Heart left ventricle (tissue), 16 donors: ENCODE measurements around the gene ALOXE3. TPM values are rescaled to one million over a fixed set of nuclear protein-coding genes. Genes with fewer than 3 reads are reported as not detected.
"Not testable (repeated sequence)": the region's sequence is repeated elsewhere in the genome, so short reads cannot be mapped to it uniquely, and the experiment has no call there.

Experiments used
- ATAC-seq, 4 donors: fragments of 200-7000 bp; cut with Tn5 transposase; one replicate each; pipeline ENCODE4 v1.9.1; 2020 to 2022; ENCODE audit warnings: moderate library complexity in 4 of 4, mild to moderate bottlenecking in 3 of 4, moderate number of reproducible peaks in 1 of 4
- DNase-seq, 5 donors: peaks; one replicate each; pipeline ENCODE4 v3.0.0-alpha.2; 2020
- H3K27ac ChIP-seq, 12 donors: fragments of 200-600 bp; sonication (generic) in 4 of 12; one replicate each; pipeline versions ENCODE4 v1.5.0 to v1.8.0; 2016 to 2022; ENCODE audit warnings: mild to moderate bottlenecking in 2 of 12
- H3K27me3 ChIP-seq, 9 donors: fragments of 200-600 bp; sonication (generic) in 2 of 9; one replicate each; pipeline versions ENCODE4 v1.5.1 to v1.8.0; 2016 to 2022; ENCODE audit warnings: mild to moderate bottlenecking in 3 of 9
- H3K36me3 ChIP-seq, 9 donors: fragments of 200-600 bp; sonication (generic) in 2 of 9; one replicate each; pipeline versions ENCODE4 v1.5.0 to v1.8.0; 2018 to 2022; ENCODE audit warnings: mild to moderate bottlenecking in 2 of 9
- H3K4me1 ChIP-seq, 12 donors: fragments of 200-600 bp; sonication (generic) in 4 of 12; one replicate each; pipeline versions ENCODE4 v1.5.0 to v1.8.0; 2016 to 2022; ENCODE audit warnings: mild to moderate bottlenecking in 3 of 12
- H3K4me3 ChIP-seq, 12 donors: fragments of 200-600 bp; sonication (generic) in 4 of 12; one replicate each; pipeline versions ENCODE4 v1.5.0 to v1.8.0; 2017 to 2022; ENCODE audit warnings: mild to moderate bottlenecking in 9 of 12, moderate library complexity in 4 of 12
- H3K9me3 ChIP-seq, 12 donors: fragments of 200-600 bp; sonication (generic) in 4 of 12; one replicate each; pipeline versions ENCODE4 v1.5.0 to v1.8.0; 2016 to 2022; ENCODE audit warnings: mild to moderate bottlenecking in 1 of 12
- CTCF ChIP-seq, 12 donors: fragments of 200-600 bp; sonication (generic) in 4 of 12; IDR thresholded peaks; one replicate each; pipeline versions ENCODE4 v1.5.0 to v1.8.0; 2018 to 2022; ENCODE audit warnings: antibody characterized with exemption in 12 of 12, mild to moderate bottlenecking in 5 of 12
- POLR2A ChIP-seq, 2 donors: fragments of 450-650 bp; IDR thresholded peaks; one replicate each; pipeline ENCODE4 v1.6.1; 2017; ENCODE audit warnings: antibody characterized with exemption in 2 of 2, mild to moderate bottlenecking in 2 of 2, moderate library complexity in 2 of 2
- WGBS, 4 donors: extraction: QIAGEN DNeasy Blood & Tissue Kit in 2 of 4; methylation state at CpG; one replicate each; pipeline versions ENCODE4 v1.1.5 to v1.1.7; 2013 to 2018; 5-methylcytosine and 5-hydroxymethylcytosine counted together
- intact Hi-C, 10 donors: fragments of 100-400 bp; cut with DNase I; formaldehyde crosslinking; loops; one replicate each; pipeline versions ENCODE4 v1.11.1 to v1.14.2; 2022
- polyA plus RNA-seq, 2 donors: library from polyadenylated mRNA; stranded (reverse); fragments of 200-250 nt; gene quantifications; one replicate each; pipeline ENCODE4 v1.2.3, GENCODE V29; 2013
- total RNA-seq, 9 donors: library from RNA; depleted of rRNA in 2 of 9; stranded (reverse); fragments of >200 nt in 2 of 9; fragmentation: NEBNext Ultra II Directional in 3 of 9; extraction: Animal tissue kit (Norgen Biotek cat#: 25700) in 3 of 9; gene quantifications; one replicate each; pipeline versions ENCODE4 v1.1.0 to v1.2.4, GENCODE V29; 2016 to 2023
- donor health status: ischemic (EF 13 %, LVEDD 7.1; RV severe dilation, severe dysfunction).
- donor health status: healthy with polysubstance abuse.
- donor health status: DM: no; HTN: yes; CAD: no.
- donor health status: DM: no; HTN: no; CAD: no.
- donor health status: ischemic (EF 25% LVEDD 6.9; RV normal size, moderate dysfunction).
- donor health status: ischemic (EF 25% LVEDD 5.7; RV mildly dilated, moderate dysfunction).
- donor health status: healthy.
- donor health status: DM: yes; HTN: yes; CAD: no.
- donor health status: ischemic (EF 35%, LVEDD 5.7; RV mildly dilated, moderate dysfunction).
- donor health status: nonischemic (EF 11% LVEDD 7.7; RV severe dilation, severe dysfunction).
- donor health status: DM: yes; HTN: yes; CAD: no.
- donor health status: PGD.
- donor health status: ischemic (EF 29% LVEDD 5.4; RV normal size, mild dysfunction).
- donor health status: nonischemic (EF 23%, LVEDD 6.1; RV moderate dilation, normal function).

Gene ALOXE3
- total and polyA plus RNA-seq, 11 donors, result 0.12 TPM; not detected in 10

- peaks cover 16 to 98% (median 63%) of the 10 kb centered on the region in 9 donors for H3K27me3 ChIP-seq
- TF ChIP-seq POLR2A (IDR thresholded peaks at IDR 0.05) (no peak), CTCF (IDR thresholded peaks at IDR 0.05) (peak; percentile 87 to 99 (median 92))
- WGBS, 4 donors, result 1 to 3% (median 2%) methylated on average over 41 to 87 of the region's 87 CpGs
Measured at GRCh38 chr17:8079291-8080207, 38.8 kb downstream of the ALOXE3 start.

GRCh38 chr17:8077939-8078338 lies 40.4 kb downstream of the ALOXE3 start:
- H3K4me1 ChIP-seq, result peaks cover 0 to 29% (median 22%) of the 10 kb centered on the region in 12 donors
- WGBS, 4 donors, result 69 to 91% (median 88%) methylated on average over 5 of the region's 5 CpGs
- not testable (repeated sequence) for H3K36me3 ChIP-seq

More at GRCh38 chr17:8079291-8080207, 38.8 kb downstream of the ALOXE3 start:
- H3K9me3 ChIP-seq, result no peaks in the 10 kb centered on the region
- peak overlapping the region; percentile 0 to 58 (median 43) for H3K4me3 ChIP-seq
- H3K27ac ChIP-seq, result no peak overlapping the region
- peaks cover 0 to 17% (median 12%) of the 10 kb centered on the region in 12 donors for H3K4me1 ChIP-seq
- intact Hi-C loops, result loop anchor here in 7 of 10 donors (5.0 to 10.0 kb wide), 4 partner anchors 38 to 225 kb away; partner anchors contain the start of genes ALOXE3 (in 3 of the 7) and SLC25A35 (in 2 of the 7)
- no peaks in the 10 kb centered on the region for H3K36me3 ChIP-seq
- DNase-seq, result peak; percentile 60 to 86 (median 67)
- peak; percentile 72 to 93 (median 86) for ATAC-seq

GRCh38 chr17:8076502-8077266 lies 41.6 kb downstream of the ALOXE3 start:
- intact Hi-C loops, result loop anchor here in 1 of 10 donors (2.0 kb wide), 1 partner anchor 20 kb away; no protein-coding TSS in a partner anchor
- WGBS, 4 donors, result 86 to 92% (median 91%) methylated on average over 13 of the region's 13 CpGs
- DNase-seq, result no peak
- Histone ChIP-seq H3K27me3 (peaks cover 33 to 98% (median 77%) of the 10 kb centered on the region in 9 donors), H3K9me3 (no peaks in the 10 kb centered on the region), H3K27ac (no peak overlapping the region), H3K36me3 (no peaks in the 10 kb centered on the region), H3K4me3 (no peak overlapping the region), H3K4me1 (peaks cover 0 to 38% (median 30%) of the 10 kb centered on the region in 12 donors)
- no peak for TF ChIP-seq POLR2A (IDR thresholded peaks at IDR 0.05)
- no peak for TF ChIP-seq CTCF (IDR thresholded peaks at IDR 0.05)
- no peak for ATAC-seq

More at GRCh38 chr17:8077939-8078338, 40.4 kb downstream of the ALOXE3 start:
- ATAC-seq, DNase-seq, H3K9me3 ChIP-seq, H3K4me3 ChIP-seq, H3K27ac ChIP-seq: not testable (repeated sequence)
- H3K27me3 ChIP-seq, result peaks cover 25 to 98% (median 71%) of the 10 kb centered on the region in 9 donors
- intact Hi-C loops, result loop anchor here in 1 of 10 donors (2.0 kb wide), 1 partner anchor 21 kb away; no protein-coding TSS in a partner anchor

- intact Hi-C loops, result loop anchor here in 1 of 10 donors (2.0 kb wide), 1 partner anchor 19 kb away; no protein-coding TSS in a partner anchor
- H3K4me3 ChIP-seq, result no peak overlapping the region
- DNase-seq (no peak), ATAC-seq (no peak)
- no peaks in the 10 kb centered on the region for H3K9me3 ChIP-seq
- WGBS, 4 donors, result 89 to 91% (median 90%) methylated on average over 13 to 14 of the region's 14 CpGs
- no peak overlapping the region for H3K27ac ChIP-seq
- peaks cover 0 to 38% (median 30%) of the 10 kb centered on the region in 12 donors for H3K4me1 ChIP-seq
- TF ChIP-seq POLR2A (IDR thresholded peaks at IDR 0.05), result no peak
- TF ChIP-seq CTCF (IDR thresholded peaks at IDR 0.05), result no peak
- H3K36me3 ChIP-seq, result no peaks in the 10 kb centered on the region
- H3K27me3 ChIP-seq, result peaks cover 30 to 98% (median 81%) of the 10 kb centered on the region in 9 donors
Measured at GRCh38 chr17:8075574-8076342, 42.6 kb downstream of the ALOXE3 start.
